KMS-11 (cell line): ENCODE measurements around the gene ARMC2.

Experiments
- H2AFZ ChIP-seq: fragments of 200-600 bp; sonication (generic); 2 replicates; pipeline ENCODE4 v1.6.1; 2016; ENCODE audit warnings: antibody characterized with exemption, mixed run types, low read depth
- H3K27ac ChIP-seq: fragments of 200-600 bp; sonication (generic); 2 replicates; pipeline ENCODE4 v1.6.1; 2016; ENCODE audit warnings: mild to moderate bottlenecking, mixed run types
- H3K27me3 ChIP-seq: fragments of 200-600 bp; sonication (generic); 2 replicates; pipeline ENCODE4 v1.6.1; 2017; ENCODE audit warnings: mild to moderate bottlenecking, low read depth, mixed run types, moderate library complexity; ENCODE audit not compliant: insufficient read depth
- H3K36me3 ChIP-seq: fragments of 200-600 bp; sonication (generic); 2 replicates; pipeline ENCODE4 v1.6.1; 2017; ENCODE audit warnings: mild to moderate bottlenecking, mixed run types; ENCODE audit not compliant: insufficient read depth
- H3K4me1 ChIP-seq: fragments of 200-600 bp; sonication (generic); 2 replicates; pipeline ENCODE4 v1.6.1; 2016; ENCODE audit warnings: mild to moderate bottlenecking, low read depth, mixed run types; ENCODE audit not compliant: poor library complexity, severe bottlenecking
- H3K4me2 ChIP-seq: fragments of 200-600 bp; sonication (generic); 2 replicates; pipeline ENCODE4 v1.7.0; 2016; ENCODE audit warnings: mild to moderate bottlenecking, mixed run types
- H3K4me3 ChIP-seq: fragments of 200-600 bp; sonication (generic); IDR thresholded peaks from 2 replicates; pipeline ENCODE4 v1.6.1; 2017; ENCODE audit warnings: low read depth, low read length, mixed read lengths; ENCODE audit not compliant: insufficient read depth
- H3K79me2 ChIP-seq: fragments of 200-600 bp; sonication (generic); 2 replicates; pipeline ENCODE4 v1.6.1; 2016; ENCODE audit warnings: low read depth, mixed run types; ENCODE audit not compliant: insufficient read depth
- H3K9ac ChIP-seq: fragments of 200-600 bp; sonication (generic); 2 replicates; pipeline ENCODE4 v1.6.1; 2016; ENCODE audit warnings: mild to moderate bottlenecking, mixed run types
- H4K20me1 ChIP-seq: fragments of 200-600 bp; sonication (generic); 2 replicates; pipeline ENCODE4 v1.6.1; 2016; ENCODE audit warnings: mild to moderate bottlenecking, mixed run types; ENCODE audit not compliant: insufficient read depth
- TF ChIP-seq, protein P1 (sequence below): fragments of 200-600 bp; sonication (generic); conservative IDR thresholded peaks from 2 replicates; pipeline ENCODE4 v1.6.1; 2017; ENCODE audit warnings: low read depth, mild to moderate bottlenecking, antibody characterized with exemption, low read length, moderate library complexity, mixed read lengths

The ARMC2 gene

DNA sequence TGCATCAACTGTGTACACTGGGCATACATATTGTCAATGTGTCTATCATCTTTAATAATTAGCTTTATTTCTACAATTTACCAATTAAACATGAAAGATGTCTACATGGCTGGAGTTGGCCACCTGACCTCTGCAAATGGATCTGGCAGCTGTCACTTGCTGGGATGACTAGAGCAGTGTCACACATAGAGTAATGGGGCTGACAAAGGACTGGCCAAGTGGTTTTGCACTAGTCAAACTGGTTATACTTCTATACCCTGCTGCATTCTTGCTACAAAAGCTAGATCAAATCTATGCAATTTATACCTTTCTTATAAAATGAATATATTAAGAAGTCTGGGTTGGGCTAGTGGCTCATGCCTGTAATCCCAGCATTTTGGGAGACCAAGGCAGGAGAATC lies 147.1 kb downstream of the ARMC2 start:
- H3K9ac ChIP-seq, result no peak overlapping the region
- no peak overlapping the region for H3K4me3 ChIP-seq
- H2AFZ ChIP-seq, result no peak overlapping the region
- no peaks in the 10 kb centered on the region for H3K27me3 ChIP-seq
- H4K20me1 ChIP-seq, result no peaks in the 10 kb centered on the region
- no peaks in the 10 kb centered on the region for H3K4me1 ChIP-seq
- H3K27ac ChIP-seq, result no peak overlapping the region
- no peaks in the 10 kb centered on the region for H3K36me3 ChIP-seq
- H3K79me2 ChIP-seq, result no peaks in the 10 kb centered on the region
- H3K4me2 ChIP-seq, result no peak overlapping the region
- TF ChIP-seq, protein P1, sequence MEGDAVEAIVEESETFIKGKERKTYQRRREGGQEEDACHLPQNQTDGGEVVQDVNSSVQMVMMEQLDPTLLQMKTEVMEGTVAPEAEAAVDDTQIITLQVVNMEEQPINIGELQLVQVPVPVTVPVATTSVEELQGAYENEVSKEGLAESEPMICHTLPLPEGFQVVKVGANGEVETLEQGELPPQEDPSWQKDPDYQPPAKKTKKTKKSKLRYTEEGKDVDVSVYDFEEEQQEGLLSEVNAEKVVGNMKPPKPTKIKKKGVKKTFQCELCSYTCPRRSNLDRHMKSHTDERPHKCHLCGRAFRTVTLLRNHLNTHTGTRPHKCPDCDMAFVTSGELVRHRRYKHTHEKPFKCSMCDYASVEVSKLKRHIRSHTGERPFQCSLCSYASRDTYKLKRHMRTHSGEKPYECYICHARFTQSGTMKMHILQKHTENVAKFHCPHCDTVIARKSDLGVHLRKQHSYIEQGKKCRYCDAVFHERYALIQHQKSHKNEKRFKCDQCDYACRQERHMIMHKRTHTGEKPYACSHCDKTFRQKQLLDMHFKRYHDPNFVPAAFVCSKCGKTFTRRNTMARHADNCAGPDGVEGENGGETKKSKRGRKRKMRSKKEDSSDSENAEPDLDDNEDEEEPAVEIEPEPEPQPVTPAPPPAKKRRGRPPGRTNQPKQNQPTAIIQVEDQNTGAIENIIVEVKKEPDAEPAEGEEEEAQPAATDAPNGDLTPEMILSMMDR, result no peak

DNA sequence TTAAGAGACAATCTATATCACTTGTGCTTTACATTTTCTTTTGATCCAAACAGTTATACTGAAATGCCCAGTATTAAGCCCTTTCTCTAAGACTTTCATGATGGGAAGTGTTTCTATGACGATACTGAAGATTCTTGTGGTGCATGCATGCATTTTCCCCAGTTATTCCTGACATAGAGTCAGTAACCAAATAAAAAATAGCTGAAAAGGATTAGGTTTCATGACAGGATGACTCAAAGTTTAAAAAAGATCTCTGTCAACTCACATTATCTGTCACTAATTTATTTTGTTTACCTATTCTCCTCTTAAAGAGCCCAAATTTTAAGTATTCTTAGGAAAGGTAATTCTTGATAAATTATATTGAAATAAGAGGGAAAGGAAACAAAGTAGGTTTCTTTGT lies 148.0 kb downstream of the ARMC2 start:
- no peak overlapping the region for H2AFZ ChIP-seq
- H3K4me2 ChIP-seq, result no peak overlapping the region
- no peaks in the 10 kb centered on the region for H3K4me1 ChIP-seq
- H3K4me3 ChIP-seq, result no peak overlapping the region
- no peak overlapping the region for H3K9ac ChIP-seq
- H3K27me3 ChIP-seq, result no peaks in the 10 kb centered on the region
- H4K20me1 ChIP-seq, result no peaks in the 10 kb centered on the region
- no peak overlapping the region for H3K27ac ChIP-seq
- H3K36me3 ChIP-seq, result no peaks in the 10 kb centered on the region
- no peaks in the 10 kb centered on the region for H3K79me2 ChIP-seq
- TF ChIP-seq, protein P1, result no peak

DNA sequence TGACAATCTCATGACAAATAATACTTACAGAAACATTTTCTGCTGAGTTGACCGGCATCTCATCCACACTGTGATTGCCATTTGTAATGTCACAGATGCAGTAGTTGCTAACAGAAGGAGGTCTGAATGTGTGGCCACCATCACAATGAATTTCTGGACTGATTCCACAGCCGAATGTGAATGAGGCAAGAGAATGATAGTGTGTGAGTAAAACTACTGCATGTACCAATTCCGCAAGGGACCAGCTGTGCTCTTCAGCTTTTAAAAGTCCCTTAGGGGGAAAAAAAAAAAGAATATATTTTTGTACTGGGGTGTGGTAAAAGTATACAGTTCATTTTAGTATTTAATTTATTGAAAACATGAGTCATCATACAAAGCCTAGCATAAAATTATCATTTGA lies 150.3 kb downstream of the ARMC2 start:
- Histone ChIP-seq H3K4me2 (no peak overlapping the region), H3K79me2 (no peaks in the 10 kb centered on the region), H2AFZ (no peak overlapping the region), H3K9ac (no peak overlapping the region), H4K20me1 (no peaks in the 10 kb centered on the region), H3K4me3 (no peak overlapping the region), H3K4me1 (peaks cover 10% of the 10 kb centered on the region), H3K27me3 (no peaks in the 10 kb centered on the region), H3K36me3 (no peaks in the 10 kb centered on the region), H3K27ac (no peak overlapping the region)
- TF ChIP-seq, protein P1, result no peak

DNA sequence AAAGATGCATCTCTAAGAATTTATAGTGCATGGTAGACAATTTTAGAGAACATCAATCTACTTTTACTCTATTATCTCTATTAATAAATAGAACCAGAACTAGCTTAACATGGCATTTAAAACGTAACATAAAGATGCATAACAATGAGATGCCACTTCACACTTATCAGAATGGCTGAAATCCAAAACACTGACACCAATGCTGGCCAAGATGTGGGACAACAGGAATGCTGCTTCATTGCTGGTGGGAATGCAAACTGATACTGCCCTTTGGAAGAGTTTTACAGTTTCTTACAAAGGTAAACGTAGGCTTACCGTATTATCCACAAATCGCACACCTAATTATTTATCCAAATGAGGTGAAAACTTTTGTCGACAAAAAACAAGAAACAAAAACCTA lies 151.2 kb downstream of the ARMC2 start:
- no peaks in the 10 kb centered on the region for H3K36me3 ChIP-seq
- H2AFZ ChIP-seq, result no peak overlapping the region
- H3K27ac ChIP-seq, result no peak overlapping the region
- peaks cover 10% of the 10 kb centered on the region for H3K4me1 ChIP-seq
- TF ChIP-seq, protein P1, result no peak
- no peak overlapping the region for H3K4me2 ChIP-seq
- no peak overlapping the region for H3K9ac ChIP-seq
- H3K27me3 ChIP-seq, result no peaks in the 10 kb centered on the region
- no peak overlapping the region for H3K4me3 ChIP-seq
- H3K79me2 ChIP-seq, result no peaks in the 10 kb centered on the region
- no peaks in the 10 kb centered on the region for H4K20me1 ChIP-seq
